ENCODE results near the gene CCR5.

CCR5 gene

DNA sequence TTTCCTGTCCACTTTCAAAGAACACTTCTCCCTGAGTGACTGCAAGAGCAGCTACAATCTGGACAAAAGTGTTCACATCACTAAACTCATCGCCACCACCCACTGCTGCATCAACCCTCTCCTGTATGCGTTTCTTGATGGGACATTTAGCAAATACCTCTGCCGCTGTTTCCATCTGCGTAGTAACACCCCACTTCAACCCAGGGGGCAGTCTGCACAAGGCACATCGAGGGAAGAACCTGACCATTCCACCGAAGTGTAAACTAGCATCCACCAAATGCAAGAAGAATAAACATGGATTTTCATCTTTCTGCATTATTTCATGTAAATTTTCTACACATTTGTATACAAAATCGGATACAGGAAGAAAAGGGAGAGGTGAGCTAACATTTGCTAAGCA is 38.1 kb downstream of the CCR5 start:
- ChIA-PET POLR2A (no interaction called here), CTCF (interaction anchor here (0.6 kb wide), 1 partner anchor 58 kb away, joined by 4 read pairs; no protein-coding TSS in a partner anchor)
- DNase-seq (ENCODE audit: extremely low spot score): no peak

DNA sequence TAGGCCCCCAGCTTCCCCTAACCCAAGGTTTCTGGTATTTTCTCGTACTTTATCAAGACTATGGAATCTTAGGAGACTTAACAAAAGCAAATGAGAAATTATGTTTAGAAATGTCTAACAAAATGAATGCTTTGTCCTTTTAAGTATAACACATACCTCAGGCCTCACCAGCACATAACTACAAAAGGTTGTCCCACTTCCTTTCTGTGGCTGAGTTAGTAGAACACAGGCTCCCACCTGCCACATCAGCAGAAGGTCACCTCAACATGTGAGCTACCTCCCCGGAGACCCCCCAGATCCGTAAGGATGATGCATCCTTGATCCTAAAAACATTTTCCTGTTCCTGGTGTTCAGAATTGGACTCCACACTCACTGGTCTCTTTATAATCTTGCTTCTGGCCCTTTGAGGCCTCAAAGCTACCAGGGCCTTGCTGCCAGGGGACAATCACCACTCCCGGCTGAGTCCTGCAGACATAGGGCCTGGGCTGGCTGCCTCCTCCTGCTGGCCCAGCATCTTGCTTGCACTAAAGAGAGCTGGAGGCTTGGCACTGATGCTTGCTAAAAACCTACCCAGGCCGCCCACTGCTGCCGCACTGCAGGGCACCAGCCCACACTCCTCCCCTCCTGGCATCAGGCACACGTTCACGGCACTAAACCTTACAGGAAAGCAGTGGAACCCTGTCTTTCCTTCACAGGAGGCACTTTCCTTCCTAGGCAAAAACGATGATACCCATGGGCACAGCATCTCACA is 39.2 kb downstream of the CCR5 start:
- DNase-seq (ENCODE audit: extremely low spot score): no peak
- ChIA-PET CTCF (no interaction called here), POLR2A (no interaction called here)
- TF ChIP-seq ELF4 (IDR thresholded peaks at IDR 0.05) (no peak), BHLHE40 (IDR thresholded peaks at IDR 0.05; ENCODE audit: borderline replicate concordance) (no peak), NFRKB (IDR thresholded peaks at IDR 0.05) (no peak), FOXK2 (IDR thresholded peaks at IDR 0.05) (no peak), FOXA1 (IDR thresholded peaks at IDR 0.05) (no peak), CTBP1 (IDR thresholded peaks at IDR 0.05; ENCODE audit: borderline replicate concordance) (no peak), SP1 (IDR thresholded peaks at IDR 0.05) (no peak)
- TF ChIP-seq, protein P1, sequence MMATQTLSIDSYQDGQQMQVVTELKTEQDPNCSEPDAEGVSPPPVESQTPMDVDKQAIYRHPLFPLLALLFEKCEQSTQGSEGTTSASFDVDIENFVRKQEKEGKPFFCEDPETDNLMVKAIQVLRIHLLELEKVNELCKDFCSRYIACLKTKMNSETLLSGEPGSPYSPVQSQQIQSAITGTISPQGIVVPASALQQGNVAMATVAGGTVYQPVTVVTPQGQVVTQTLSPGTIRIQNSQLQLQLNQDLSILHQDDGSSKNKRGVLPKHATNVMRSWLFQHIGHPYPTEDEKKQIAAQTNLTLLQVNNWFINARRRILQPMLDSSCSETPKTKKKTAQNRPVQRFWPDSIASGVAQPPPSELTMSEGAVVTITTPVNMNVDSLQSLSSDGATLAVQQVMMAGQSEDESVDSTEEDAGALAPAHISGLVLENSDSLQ (IDR thresholded peaks at IDR 0.05): no peak

More for the DNA sequence above, 38.1 kb downstream of the CCR5 start:
- TF ChIP-seq SP1 (IDR thresholded peaks at IDR 0.05) (no peak), TARDBP (IDR thresholded peaks at IDR 0.05) (no peak), SUZ12 (IDR thresholded peaks at IDR 0.05) (no peak), FOXM1 (IDR thresholded peaks at IDR 0.05; ENCODE audit: borderline replicate concordance) (no peak), LEF1 (IDR thresholded peaks at IDR 0.05; ENCODE audit: borderline replicate concordance) (no peak), ELF4 (IDR thresholded peaks at IDR 0.05) (no peak), HDGF (IDR thresholded peaks at IDR 0.05; ENCODE audit: borderline replicate concordance) (no peak), FOXA1 (IDR thresholded peaks at IDR 0.05) (no peak), NFRKB (IDR thresholded peaks at IDR 0.05) (no peak), ARNT (IDR thresholded peaks at IDR 0.05) (no peak), FOXK2 (IDR thresholded peaks at IDR 0.05) (no peak), ZNF384 (IDR thresholded peaks at IDR 0.05) (no peak), CTBP1 (IDR thresholded peaks at IDR 0.05; ENCODE audit: borderline replicate concordance) (no peak), BHLHE40 (IDR thresholded peaks at IDR 0.05; ENCODE audit: borderline replicate concordance) (no peak)
- TF ChIP-seq, protein P1 (IDR thresholded peaks at IDR 0.05): no peak

DNA sequence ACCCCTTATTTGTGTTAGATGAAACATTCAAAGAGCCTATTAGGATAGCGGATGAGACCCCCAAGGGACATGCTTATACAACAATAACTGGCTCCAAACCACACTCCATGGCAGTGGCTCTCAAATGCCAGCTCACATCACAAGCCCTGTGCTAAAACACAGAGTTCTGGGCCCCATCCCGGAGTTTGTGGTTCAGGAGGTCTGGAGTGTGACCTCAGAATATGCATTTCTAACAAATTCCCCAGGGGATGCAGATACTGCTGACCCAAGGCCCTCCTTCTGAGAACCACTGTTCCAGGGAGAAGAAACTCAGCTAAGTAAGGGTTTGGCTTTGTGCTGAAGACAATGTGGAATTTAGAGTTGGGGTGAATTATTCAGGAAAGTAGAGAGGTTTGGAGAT is 39.9 kb downstream of the CCR5 start:
- ChIA-PET POLR2A (no interaction called here), CTCF (no interaction called here)
- TF ChIP-seq BHLHE40 (IDR thresholded peaks at IDR 0.05; ENCODE audit: borderline replicate concordance) (no peak), LEF1 (IDR thresholded peaks at IDR 0.05; ENCODE audit: borderline replicate concordance) (no peak), CTBP1 (IDR thresholded peaks at IDR 0.05; ENCODE audit: borderline replicate concordance) (no peak), L3MBTL2 (conservative IDR thresholded peaks at IDR 0.05) (no peak), NFRKB (IDR thresholded peaks at IDR 0.05) (no peak), FOXA1 (IDR thresholded peaks at IDR 0.05) (no peak), FOXM1 (IDR thresholded peaks at IDR 0.05; ENCODE audit: borderline replicate concordance) (no peak), TARDBP (IDR thresholded peaks at IDR 0.05) (no peak), HDGF (IDR thresholded peaks at IDR 0.05; ENCODE audit: borderline replicate concordance) (no peak), SUZ12 (IDR thresholded peaks at IDR 0.05) (no peak), SP1 (IDR thresholded peaks at IDR 0.05) (no peak), ARNT (IDR thresholded peaks at IDR 0.05) (no peak), FOXK2 (IDR thresholded peaks at IDR 0.05) (no peak)
- no peak for DNase-seq (ENCODE audit: extremely low spot score)

DNA sequence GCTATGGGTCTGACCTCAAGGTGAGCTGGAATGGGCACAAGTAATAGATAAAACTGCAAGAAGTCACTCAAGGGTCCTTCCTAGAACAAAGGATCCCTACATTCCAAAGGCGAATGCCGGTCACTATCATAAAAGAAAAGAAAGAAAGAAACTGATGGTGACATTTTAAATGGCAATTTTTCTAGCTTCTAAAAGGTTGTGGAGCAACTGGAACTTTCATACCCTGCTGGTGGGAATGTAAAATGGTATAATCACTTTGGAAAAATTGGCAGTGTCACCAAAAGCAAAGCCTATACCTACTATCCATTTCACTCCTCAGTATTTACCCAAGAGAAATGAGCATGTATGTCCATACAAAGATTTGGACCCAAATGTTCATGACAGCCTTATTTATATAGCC is 40.5 kb downstream of the CCR5 start:
- TF ChIP-seq SUZ12 (IDR thresholded peaks at IDR 0.05) (no peak), ARNT (IDR thresholded peaks at IDR 0.05) (no peak), NFRKB (IDR thresholded peaks at IDR 0.05) (no peak), LEF1 (IDR thresholded peaks at IDR 0.05; ENCODE audit: borderline replicate concordance) (no peak), FOXK2 (IDR thresholded peaks at IDR 0.05) (no peak), FOXM1 (IDR thresholded peaks at IDR 0.05; ENCODE audit: borderline replicate concordance) (no peak), TARDBP (IDR thresholded peaks at IDR 0.05) (no peak)
- CTCF ChIA-PET: interaction anchor here (1.2 kb wide), 1 partner anchor 13 kb away, joined by 5 read pairs; no protein-coding TSS in a partner anchor

DNA sequence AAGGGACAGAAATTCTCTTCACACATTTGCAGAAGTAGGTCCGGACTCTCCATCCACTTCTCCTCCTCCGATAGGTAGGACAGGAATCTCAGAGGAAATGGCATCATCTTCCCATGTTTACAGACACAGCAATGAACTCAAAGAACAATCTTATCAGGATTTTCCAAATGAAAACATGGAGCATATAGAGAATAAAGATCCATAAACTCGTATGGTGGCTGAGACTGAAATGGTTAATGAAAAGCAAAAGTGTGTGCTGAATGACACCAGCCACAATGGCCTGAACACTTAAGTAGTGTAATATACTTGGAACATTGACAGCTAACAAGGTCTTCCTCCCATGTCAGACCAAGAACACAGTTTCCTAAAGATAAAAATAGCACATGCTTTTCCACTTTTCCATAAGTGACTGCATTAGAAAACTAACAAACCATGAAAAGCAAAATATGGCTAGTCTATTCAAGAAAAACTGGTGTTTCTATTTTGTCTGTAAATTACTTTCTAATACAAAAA is 42.1 kb downstream of the CCR5 start:
- no peak for DNase-seq (ENCODE audit: extremely low spot score)
- TF ChIP-seq FOXA1 (IDR thresholded peaks at IDR 0.05): no peak
- POLR2A ChIA-PET: no interaction called here
- CTCF ChIA-PET: no interaction called here

More for the DNA sequence above, 40.5 kb downstream of the CCR5 start:
- POLR2A ChIA-PET: no interaction called here
- no peak for DNase-seq (ENCODE audit: extremely low spot score)

DNA sequence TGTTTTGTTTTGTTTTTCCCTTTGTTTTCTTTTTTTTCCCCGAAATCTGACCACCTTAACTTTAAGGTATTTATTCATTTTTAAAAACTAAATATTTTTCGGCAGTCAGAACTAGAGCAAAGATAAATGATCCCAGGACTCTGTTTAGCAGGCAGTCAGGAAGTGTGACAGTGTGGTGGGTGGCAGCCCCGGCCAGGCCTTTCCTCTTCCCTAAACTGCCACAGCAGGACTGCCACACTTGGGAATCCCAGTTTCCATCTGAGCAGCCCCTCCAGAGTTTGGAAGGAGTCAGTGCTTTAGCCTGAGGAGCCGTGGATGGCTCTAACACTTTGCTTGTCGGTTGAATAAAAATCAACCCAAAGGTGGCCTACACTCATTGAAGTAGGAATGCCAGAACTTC is 43.2 kb downstream of the CCR5 start:
- CTCF ChIA-PET: no interaction called here

More for the DNA sequence above, 43.2 kb downstream of the CCR5 start:
- TF ChIP-seq BHLHE40 (IDR thresholded peaks at IDR 0.05; ENCODE audit: borderline replicate concordance) (no peak), ZNF384 (IDR thresholded peaks at IDR 0.05) (no peak), FOXK2 (IDR thresholded peaks at IDR 0.05) (no peak), L3MBTL2 (conservative IDR thresholded peaks at IDR 0.05) (no peak), FOXM1 (IDR thresholded peaks at IDR 0.05; ENCODE audit: borderline replicate concordance) (no peak), NFRKB (IDR thresholded peaks at IDR 0.05) (no peak), HDGF (IDR thresholded peaks at IDR 0.05; ENCODE audit: borderline replicate concordance) (no peak), ARNT (IDR thresholded peaks at IDR 0.05) (no peak), SP1 (IDR thresholded peaks at IDR 0.05) (no peak), FOXA1 (IDR thresholded peaks at IDR 0.05) (no peak), ELF4 (IDR thresholded peaks at IDR 0.05) (no peak), LEF1 (IDR thresholded peaks at IDR 0.05; ENCODE audit: borderline replicate concordance) (no peak), SUZ12 (IDR thresholded peaks at IDR 0.05) (no peak), CTBP1 (IDR thresholded peaks at IDR 0.05; ENCODE audit: borderline replicate concordance) (no peak), TARDBP (IDR thresholded peaks at IDR 0.05) (no peak)
- TF ChIP-seq, protein P1 (IDR thresholded peaks at IDR 0.05): no peak
- POLR2A ChIA-PET: no interaction called here
- no peak for DNase-seq (ENCODE audit: extremely low spot score)
